LNCAP (cell line): ENCODE results near the gene GRIN2A.

Experiments
- TF ChIP-seq, protein P1 (sequence below): fragments of 450-650 bp; IDR thresholded peaks from 2 replicates; pipeline ENCODE4 v1.5.1; 2017; ENCODE audit warnings: mild to moderate bottlenecking

The GRIN2A gene

DNA sequence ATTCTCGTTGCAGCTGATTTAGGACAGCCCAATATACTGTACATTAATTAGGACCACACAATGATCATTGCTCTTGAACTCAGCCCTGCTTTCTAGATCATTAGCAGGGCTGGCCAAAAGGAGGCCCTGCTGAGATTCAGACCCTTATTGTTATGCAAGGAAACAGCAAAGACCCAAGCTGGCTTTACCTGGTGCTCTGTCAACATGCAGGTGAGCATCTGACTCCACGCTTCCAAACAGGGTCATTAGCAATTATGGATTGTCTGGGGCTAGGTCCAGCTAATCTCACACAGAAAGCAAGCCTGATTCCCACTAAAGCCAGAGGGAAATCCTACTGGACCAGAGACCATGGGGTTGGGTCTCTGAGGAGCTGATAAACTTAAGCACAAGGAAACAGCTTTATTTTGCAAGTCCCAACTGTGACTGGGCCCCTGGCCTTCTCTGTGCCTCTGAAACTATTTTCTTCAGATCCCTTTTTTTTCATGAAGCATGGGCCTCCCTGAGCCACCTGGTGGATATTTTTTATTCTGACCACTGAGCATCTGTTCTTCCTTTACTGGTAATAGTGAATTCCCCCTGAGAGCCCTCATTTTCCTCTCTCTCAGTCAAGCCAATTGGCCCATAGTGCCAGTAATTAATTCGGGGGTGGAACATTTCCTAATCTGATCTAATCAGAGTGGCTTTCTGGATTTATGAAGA, 236.1 kb downstream of the GRIN2A start:
- TF ChIP-seq, protein P1, sequence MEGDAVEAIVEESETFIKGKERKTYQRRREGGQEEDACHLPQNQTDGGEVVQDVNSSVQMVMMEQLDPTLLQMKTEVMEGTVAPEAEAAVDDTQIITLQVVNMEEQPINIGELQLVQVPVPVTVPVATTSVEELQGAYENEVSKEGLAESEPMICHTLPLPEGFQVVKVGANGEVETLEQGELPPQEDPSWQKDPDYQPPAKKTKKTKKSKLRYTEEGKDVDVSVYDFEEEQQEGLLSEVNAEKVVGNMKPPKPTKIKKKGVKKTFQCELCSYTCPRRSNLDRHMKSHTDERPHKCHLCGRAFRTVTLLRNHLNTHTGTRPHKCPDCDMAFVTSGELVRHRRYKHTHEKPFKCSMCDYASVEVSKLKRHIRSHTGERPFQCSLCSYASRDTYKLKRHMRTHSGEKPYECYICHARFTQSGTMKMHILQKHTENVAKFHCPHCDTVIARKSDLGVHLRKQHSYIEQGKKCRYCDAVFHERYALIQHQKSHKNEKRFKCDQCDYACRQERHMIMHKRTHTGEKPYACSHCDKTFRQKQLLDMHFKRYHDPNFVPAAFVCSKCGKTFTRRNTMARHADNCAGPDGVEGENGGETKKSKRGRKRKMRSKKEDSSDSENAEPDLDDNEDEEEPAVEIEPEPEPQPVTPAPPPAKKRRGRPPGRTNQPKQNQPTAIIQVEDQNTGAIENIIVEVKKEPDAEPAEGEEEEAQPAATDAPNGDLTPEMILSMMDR, result no peak

DNA sequence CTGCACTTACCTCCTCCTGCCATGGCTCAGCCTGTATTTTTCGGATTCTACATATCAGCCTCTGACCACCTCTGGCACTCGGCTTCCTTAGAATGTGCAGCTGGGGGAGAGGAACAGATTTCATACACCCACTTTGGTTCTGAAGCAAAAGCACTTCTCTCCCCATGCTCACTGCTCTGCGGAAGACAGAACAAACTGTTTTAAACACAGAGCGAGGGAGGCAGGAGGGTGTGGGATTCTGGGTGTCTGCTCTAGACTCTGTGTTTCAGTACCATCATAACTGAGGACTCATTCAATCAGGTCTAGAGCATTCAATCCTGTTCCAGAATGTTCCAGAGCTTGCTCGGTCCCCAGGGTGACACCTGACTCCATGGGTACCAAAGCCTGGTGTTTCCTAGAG, 239.1 kb downstream of the GRIN2A start:
- TF ChIP-seq, protein P1, result no peak

DNA sequence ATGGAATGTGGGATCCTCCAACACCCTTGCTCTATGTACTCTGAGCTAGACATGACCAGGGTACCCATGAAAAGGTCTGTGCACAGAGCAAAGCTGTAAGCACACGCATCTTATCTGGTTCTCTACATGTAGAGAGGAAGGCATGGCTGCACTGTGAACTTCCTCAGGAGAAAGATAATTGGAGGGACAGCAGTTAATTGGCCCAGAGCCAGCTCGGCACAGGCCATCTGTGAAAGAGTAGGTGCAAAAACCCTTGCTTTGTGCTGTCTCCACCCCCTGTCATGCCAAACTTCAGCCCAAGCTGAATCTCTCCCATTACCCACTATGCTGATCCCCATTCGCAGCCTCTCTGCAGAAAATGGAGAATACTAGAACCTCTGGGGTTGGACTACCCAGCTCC, 241.0 kb downstream of the GRIN2A start:
- TF ChIP-seq, protein P1, result no peak

DNA sequence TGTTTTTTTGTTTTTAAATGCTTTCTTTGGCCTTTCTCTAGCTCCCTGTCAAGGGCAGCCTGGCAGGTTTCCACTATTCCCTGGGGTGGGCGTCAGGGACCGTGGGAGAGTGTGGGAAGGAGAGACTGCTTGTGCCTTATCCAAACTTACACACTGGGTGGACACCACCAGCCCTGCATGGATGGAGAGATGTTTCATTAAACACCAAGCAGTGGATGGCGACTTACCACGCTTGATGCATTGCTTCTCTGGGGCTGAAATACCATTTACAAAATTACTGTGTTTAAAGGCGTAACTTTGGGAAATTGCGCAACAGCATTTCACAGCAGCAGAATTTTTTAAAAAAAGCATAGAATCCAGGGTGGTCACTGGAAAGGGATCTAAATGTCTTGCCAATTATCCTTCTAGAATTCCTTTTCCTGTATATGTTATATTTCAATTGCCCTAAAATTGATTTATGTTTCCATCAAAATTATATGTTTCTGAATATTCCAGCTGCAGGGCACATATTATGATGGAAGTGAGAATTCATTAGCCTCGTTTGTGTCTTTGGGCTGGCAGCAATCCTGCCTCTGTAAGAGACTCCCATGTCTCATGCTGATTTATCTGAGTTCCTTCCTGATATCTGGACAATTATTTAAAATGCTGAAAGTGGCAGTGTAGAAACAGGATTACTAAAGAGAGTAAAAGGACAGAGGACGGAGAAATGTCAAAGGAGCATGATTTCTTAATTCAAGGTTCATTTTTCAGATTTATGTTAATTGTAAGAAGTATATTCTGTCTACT, 247.3 kb downstream of the GRIN2A start:
- TF ChIP-seq, protein P1, result no peak

DNA sequence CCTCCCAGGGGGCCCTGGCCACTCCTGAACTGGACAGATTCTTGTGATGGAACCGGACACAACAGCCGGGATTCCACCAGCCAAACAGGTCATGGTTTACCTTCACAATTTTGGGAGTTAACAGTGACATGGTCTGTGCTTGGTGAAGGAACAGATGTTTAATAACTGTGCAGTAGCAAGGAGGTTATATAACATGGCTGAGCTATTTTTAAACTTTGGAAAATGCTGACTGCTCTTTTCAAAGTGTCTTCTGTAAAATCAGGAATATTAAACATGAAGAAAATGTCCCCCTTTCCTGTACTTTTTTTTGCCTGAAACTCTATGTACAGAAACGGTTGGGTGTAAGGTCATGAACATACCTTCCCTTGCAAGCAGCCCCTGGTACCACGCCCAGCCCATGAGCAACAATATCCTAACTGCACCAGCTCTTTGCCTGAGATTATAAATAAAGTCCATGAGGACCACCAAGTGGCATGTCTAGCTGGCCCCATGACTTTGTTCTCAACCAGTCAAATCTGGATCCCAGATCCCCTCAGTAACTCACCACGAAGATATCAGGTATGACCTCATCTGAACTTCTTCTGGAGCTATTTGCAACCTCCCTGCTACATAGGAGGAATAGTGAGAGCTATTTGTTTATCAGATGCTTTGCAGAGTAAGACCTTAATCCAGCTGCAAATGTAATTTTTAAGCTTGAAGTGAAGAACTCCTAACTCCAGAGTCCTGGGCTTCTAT, 249.1 kb downstream of the GRIN2A start:
- TF ChIP-seq, protein P1, result no peak

DNA sequence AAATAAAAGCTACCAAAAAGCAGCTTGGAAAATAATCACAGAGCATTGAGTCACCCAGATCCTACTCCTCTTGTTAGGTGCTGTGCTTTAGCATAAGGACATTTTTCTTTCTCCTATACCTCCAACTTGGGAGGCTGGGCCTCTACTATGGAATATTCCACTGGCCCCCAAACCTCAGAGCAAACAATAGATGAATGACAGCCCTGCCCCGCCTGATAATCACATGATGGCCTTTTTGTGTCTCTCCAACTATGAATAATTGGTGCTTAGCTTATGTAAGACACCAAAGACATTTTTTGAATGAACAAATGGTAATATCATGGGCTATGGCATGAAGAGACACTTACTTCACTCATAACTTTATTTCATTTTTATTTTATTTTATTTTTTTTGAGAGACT, 250.2 kb downstream of the GRIN2A start:
- TF ChIP-seq, protein P1, result no peak

DNA sequence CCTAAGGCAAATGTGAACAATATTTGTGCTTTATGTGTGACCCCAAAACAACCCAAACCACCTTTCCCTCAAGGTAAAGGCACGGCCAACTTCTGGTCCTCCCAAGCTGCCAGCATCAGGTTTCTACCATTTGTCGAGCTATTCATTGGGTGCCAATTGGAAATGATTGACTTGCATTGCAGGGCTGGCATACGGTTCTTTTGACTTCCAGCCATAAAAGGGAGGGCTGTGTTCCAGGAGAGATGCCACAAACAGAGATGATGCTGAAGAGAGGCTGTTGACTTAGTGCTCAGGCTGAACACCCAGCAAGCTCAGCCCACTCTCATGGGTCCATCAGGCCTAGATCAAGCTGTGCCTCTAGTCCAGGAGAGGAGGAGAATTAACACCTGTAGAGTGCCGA, 252.4 kb downstream of the GRIN2A start:
- TF ChIP-seq, protein P1, result no peak
